ENCODE measurements around the gene CAP2.
"Not testable (repeated sequence)": the region's sequence is repeated elsewhere in the genome, so short reads cannot be mapped to it uniquely, and the experiment has no call there.

CAP2 gene

DNA sequence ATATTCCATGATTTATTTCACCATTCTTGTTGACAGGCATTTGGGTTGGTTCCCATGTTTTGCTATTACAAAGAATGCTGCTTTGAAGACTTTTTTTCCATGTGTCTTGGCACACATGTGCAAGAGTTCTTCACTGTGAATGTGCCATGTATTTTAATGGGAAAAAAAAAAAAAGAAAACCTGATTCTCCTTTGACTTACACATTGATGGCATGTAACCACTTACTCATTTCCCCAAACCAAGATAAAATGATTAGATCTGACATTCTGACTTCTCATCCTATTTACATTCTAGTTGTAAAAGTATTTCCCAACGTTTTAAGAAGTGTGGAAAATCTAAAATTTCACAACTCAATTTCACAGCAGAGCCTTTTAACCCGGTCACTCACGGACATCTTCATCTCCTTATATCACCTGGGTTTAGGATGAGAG is 4.4 kb downstream of the CAP2 start:
- DNase-seq = no peak

DNA sequence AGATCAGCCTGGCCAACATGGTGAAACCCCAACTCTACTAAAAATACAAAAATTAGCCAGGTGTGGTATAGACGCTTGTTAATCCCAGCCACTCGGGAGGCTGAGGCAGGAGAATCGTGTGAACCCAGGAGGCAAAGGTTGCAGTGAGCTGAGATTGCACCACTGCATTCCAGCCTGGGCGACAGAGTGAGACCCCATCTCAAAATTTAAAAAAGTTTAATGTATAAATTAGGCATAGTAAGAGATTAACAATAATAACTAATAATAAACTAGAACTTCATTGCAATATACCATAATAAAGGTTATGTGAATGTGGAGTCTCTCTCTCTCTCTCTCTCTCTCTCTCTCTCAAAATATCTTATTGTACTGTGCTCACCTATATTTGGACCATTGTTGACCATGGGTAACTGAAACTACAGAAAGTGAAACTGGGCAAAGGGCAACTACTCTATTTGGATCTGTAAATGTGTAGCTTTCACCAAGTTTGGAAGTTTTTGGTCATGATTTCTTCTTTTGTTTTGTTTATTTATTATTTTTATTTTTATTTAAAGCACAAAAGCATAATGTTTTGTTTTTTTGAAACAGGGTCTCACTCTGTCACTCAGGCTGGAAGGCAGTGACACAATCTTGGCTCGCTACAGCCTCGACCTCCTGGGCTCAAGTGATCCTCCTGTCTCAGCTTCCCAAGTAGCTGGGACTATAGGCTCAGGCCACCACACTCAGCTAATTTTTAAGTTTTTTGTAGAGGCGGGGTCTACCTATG is 12.0 kb downstream of the CAP2 start:
- not testable (repeated sequence) for DNase-seq

DNA sequence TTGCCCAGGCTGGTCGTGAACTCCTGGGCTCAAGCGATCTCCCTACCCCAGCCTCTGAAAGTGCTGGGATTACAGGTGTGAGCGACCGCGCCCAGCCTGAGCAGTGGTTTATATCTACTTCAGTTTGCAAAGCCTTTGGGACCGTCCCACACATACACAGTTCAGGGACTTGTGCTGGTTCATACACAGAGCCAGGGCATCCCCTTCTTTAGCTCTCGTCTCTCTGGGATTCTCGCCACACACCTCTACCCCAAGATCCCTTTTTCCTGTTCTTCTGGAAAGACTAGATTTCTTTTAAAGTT is 12.5 kb downstream of the CAP2 start:
- DNase-seq = no peak

DNA sequence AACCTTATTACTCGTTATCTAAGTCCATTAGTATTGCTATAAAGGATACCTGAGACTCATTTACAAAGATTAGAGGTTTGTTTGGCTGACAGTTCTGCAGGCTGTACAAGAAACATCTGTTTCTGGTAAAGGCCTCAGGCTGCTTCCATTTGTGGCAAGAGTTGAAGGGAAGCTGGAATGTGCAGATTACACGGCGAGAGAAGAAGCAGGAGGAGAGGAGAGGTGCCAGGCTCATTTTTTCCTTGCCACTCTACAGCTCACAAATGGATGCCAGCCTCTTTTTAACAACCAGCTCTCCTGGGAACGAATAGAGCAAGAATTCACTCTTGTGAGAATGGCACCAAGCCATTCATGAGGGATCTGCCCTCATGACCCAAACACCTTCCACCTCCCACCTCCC is 14.7 kb downstream of the CAP2 start:
- no peak for DNase-seq

DNA sequence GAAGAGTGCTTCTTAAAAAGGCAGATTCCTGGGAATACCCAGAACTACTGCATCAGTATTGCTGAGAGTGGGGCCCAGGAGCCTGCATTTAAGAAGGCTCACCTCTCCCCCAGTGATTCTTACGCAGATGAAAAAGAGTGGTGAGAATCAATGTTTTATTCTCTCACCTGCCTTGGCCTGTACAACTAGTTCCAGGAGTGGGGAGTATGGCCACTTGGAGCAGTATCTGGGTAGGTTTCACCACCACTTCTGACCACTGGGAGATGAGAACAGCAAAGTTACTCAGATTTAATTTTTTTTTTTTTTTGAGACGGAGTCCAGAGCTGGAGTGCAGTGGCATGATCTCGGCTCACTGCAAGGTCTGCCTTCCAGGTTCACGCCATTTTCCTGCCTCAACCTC is 16.9 kb downstream of the CAP2 start:
- no peak for DNase-seq

DNA sequence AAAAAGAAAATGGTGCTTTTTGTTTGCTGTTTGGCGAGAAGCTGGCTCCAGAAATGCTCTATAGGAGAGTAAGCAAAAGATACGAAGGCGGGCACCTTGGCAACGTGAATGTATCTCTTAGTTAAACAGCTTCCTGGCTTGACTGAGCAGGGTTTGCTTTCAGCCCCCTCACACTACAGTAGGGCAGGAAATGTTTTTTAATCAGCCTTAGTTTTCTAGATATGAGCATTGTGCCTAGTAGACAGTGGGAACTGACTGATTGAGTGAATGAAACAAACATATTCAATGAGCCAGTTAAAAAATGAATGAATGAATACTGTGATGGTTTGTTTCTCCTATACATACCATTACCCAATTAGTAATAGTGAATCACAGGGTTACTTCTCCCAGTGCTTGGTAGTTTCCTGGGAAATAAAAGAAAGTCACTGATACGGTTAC is 19.9 kb downstream of the CAP2 start:
- no peak for DNase-seq

DNA sequence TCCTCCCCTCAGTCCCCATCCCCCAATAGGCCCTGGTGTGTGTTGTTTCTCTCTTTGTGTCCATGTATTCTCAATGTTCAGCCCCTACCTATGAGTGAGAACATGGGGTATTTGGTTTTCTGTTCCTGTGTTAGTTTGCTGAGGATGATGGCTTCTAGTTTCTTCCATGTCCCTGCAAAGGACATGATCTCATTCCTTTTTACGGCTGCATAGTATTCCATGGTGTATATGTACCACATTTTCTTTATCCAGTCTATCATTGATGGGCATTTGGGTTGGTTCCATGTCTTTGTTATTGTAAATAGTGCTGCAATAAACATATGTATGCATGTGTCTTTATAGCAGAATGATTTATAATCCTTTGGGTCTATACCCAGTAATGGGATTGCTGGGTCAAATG is 21.0 kb downstream of the CAP2 start:
- not testable (repeated sequence) for DNase-seq

DNA sequence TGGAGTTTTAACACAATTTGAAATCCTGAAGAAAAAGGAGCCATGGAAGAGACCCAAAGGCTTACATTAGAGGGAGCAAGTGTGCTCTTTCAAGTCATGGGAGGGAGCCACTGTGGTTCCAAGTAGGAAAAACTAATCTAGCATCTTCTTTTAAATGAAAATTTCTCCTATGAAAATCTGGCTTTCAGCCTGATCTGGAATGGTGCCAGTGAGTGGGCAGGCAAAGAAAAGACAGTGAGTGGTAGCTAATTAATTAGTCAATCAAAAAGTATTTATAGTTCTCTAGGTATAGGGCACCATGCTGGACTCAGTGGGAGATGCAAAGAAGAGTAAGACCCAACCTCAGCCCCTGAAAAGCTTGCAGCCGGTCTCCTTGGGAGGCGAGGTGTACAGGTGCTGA is 21.9 kb downstream of the CAP2 start:
- no peak for DNase-seq

DNA sequence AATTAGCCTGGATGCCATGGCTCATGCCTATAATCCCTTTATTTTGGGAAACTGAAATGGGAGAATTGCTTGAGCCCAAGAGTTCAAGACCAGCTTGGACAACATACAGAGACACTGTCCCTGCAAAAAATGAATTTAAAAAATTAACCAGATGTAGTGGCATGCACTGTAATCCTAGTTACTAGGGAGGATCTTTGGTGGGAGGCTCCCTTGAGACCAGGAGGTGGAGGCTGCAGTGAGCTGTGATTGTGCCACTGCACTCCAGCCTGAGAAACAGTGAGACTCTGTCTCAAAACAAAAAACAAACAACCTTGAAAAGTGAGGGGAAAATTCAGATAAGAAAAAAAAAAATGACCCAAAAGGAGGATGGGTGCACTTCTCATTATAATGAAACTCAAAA is 23.4 kb downstream of the CAP2 start:
- no peak for DNase-seq

DNA sequence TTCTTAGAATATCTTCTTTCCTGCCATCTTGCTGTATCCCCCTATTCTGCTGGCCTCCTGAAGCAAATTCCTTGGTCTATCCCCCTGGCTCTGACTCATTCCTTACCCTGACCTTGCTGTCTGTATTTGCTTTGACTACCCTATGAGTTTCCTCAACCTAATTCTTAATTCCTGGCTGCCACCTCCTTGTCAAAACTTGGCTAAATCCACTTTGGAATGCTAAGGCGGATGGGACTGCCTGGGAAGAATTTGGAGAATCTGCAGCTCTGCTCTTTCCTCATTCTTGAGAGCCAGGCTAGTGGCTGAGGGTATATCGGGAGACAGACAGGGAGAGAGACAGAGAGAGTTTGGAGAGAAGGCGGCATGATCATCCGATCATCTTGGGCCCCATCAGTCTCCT is 24.4 kb downstream of the CAP2 start:
- peak; percentile 39 for DNase-seq

DNA sequence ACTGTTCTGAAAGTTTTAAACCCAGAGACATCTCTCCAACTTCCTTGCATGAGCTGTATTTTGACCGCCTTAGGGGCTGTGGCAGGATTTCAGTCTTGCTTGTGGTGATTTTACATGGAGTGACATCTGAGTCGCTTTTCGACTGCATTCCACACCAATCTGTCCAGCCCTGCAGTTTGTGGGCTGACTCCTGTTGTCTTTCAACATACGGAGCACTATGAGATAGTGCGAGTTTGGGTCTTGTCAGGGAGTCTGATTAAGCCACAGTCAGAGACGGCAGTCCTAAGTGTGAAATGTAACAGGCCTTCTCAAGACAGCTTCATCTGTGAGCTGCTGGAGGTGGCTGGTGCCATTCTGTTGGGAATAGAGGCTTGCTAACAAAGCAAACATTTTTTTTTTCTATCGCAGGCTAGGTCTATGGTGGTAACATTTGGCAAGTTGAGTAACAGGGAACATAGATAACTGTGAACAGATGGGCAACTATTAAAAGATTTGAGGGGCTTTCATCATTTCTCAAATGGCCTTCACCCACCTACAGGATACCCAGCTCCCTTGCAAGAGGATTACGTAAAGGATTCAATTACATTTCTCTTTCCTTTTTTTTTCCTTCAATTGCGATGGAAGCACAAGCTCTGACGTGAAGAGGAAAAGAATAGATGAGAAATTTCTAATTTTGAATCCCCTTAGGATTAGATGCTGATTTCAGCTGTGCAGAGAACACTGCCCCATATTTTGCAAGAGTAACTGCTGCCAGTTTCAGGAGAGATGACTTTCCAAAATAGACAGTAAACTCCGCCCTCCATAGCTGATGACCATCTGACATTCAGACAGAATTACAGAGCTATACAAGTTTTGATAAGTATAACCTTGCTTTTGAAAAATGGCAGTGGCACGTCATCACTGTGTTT is 25.1 kb downstream of the CAP2 start:
- no peak for DNase-seq

DNA sequence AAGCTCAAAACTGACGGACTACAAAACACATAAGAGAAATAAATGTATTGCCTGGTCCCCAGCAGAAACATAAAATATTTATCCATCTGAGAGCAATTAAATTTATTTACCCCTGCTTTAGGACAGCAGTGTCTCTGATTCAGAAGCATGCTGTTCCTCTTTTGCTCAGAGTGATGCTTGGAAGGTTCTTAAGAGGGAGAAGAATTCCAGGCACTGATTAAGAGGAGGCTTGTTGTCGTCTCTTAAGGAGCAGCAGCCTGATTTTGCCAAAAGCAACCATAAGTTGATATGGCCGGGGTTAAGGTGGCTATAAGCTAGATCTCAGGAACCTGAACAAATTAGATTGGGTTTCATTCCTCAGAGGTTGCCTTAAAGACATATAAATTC is 25.8 kb downstream of the CAP2 start:
- DNase-seq = no peak

DNA sequence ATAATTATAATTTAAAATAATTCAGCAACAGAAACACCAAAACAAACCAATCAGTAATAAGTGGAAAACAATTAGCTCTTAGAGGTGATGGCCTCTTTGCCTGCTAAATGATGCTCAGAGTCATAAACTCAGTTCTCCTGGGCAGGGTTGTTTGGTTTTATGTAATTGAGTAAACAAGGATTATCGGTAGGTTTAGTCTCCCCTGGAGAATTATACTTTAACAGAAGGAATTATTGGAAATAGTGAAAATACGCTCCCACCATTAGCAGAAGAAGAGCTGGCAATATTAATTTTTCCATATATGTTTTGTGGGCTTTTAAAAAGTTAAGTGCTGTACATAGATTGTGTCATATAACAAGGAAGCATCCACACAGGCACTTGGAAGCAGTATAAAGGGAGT is 27.0 kb downstream of the CAP2 start:
- no peak for DNase-seq

DNA sequence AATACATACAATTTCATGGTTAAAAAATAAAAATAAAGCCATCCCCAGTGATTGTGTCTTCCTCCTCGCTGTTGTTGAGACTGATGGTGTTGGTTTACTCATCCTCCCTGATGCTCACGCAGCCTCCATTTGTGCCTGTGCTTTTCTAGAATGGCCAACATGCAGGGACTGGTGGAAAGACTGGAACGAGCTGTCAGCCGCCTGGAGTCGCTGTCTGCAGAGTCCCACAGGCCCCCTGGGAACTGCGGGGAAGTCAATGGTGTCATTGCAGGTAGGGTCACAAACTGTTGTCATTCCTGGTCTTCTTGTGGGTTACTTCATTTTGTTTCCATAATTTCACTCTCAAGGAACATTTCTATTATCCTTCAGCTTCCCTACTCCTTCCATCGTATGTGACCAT is 28.0 kb downstream of the CAP2 start:
- DNase-seq = no peak

DNA sequence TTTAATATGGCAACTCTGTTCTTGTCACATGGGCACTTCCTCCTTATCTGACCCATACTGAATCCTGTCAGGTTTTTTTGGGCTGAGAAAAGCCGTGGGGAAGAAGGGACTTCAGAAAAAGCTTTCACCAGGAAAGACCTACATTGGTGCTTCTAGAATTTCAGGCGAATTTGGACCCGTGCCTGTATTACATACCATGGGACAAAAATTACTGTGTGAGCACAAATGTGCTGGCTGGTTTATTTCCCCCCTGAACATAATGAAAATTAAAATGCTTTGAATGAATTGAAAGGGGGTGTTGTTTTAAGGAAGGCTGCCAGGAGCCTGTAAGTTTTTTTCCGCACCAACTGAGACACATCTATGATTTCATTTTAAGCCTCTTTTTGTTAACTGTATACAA is 29.6 kb downstream of the CAP2 start:
- no peak for DNase-seq

DNA sequence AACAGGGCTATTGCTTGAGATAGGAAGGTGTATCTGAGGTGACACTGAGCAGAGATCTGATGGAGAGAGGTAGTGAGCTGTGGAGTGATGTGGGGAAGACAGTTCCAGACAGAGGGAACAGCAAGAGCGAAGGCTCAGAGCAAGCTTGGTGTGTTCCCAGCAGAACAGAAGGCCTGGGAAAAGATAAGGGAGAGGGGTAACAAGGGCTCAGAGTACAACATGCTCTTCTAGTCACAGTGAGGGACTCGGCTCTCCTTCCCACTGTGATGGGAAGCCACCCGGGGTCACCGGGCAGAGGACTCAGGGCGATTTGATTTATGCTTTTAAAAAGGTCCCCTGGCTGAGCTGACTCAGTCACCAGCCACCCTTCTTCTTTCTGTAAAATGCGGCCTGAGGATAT is 33.7 kb downstream of the CAP2 start:
- DNase-seq = no peak

DNA sequence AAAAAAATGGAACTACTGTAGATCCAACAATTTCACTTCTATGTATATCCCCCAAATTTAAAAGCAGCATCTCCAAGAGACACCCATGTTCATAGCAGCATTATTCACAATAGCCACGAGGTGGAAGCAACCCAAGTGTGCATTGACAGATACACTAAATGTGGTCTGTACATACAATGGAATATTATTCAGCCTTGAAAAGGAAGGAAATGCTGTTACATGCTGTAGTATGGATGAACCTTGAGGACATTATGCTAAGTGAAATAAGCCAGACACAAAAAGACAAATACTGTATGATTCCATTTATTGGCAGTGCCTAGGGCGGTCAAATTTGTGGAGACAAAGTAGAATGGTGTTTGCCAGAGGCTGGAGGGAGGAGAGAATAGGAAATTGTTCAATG is 34.2 kb downstream of the CAP2 start:
- no peak for DNase-seq

DNA sequence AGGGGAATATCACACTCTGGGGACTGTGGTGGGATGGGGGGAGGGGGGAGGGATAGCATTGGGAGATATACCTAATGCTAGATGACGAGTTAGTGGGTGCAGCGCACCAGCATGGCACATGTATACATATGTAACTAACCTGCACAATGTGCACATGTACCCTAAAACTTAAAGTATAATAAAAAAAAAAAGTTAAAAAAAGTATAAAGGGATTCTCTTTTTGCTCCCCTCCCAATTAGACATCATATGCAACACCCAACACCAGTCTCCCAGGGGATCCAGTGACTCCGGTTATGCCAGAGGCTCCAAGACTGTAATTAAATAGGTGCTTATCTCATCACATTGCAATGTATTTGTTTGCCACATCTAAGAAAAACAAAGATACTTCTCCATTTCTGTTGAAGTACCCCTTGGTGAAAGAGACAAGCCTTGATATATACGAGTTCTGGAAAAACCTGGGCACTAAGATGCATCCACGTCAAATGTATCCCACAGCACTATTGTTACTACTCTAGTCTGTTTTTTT is 35.3 kb downstream of the CAP2 start:
- DNase-seq = not testable (repeated sequence)

DNA sequence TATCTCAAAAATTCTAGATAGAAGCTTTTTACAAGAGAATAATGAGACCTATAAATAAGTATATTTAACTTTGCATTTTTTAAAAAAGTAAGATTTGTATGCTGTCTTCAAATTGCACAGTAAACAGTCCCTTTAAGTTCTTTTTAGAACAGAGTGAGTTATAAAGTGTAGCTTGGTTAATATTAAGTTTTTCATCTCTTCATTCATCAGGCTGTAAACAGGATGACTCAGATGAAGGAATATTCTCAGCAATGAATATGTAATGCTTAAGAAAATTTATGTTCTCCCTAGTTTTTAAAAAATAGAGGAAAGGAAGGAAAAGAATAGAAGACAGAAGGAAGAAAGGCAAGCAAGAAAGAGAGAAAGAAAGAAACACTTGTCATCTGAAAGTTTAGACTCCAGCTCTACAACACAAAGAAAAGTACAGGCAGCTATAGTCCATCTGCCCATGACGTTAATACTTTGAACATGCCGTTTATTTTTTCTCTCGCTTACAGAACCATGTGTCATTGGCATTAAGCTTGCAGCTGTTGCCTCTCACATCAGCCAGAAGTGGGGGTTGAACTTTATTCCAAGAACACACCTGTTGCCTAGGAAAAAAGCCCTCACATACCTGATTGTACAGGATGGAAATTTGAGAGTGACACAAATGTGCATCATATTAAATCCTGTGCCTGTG is 36.1 kb downstream of the CAP2 start:
- no peak for DNase-seq

DNA sequence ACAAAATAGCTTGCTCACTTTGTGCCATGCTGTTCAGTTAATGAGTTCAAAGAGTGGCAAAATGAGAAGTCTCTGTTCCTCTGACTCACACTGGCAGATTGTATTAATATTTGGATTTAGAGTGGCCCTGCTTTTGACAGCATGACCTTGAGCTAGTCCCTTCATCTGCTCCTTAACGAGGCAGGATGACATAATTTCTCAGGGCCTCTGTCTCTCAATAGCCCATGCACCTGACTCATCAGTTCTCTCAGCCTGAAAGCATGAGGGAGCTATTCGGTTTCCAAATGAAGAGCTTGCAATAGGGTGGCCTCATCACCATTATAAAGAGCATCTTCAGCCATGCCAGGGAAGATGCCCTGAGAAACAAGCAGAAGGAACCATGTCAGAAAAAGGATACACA is 38.2 kb downstream of the CAP2 start:
- DNase-seq = no peak

DNA sequence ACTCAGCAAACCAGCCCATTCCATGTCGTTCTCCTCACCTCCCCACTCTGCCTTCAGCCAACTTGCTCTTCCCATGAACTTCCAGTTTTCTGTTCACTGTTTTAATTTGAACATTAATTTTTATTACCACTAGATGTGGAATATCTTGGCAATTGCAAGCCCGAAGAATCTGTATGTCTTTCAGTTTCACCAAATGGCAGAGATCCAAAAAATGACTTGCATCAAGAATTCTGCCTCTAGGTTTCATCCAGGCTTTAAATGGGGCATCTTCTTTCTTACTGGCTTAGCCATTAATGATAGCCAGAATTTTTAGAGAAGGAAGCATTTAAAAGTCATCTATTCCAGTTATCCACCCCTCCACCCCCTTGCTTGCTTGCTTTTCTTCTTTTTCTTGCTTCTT is 39.0 kb downstream of the CAP2 start:
- no peak for DNase-seq

DNA sequence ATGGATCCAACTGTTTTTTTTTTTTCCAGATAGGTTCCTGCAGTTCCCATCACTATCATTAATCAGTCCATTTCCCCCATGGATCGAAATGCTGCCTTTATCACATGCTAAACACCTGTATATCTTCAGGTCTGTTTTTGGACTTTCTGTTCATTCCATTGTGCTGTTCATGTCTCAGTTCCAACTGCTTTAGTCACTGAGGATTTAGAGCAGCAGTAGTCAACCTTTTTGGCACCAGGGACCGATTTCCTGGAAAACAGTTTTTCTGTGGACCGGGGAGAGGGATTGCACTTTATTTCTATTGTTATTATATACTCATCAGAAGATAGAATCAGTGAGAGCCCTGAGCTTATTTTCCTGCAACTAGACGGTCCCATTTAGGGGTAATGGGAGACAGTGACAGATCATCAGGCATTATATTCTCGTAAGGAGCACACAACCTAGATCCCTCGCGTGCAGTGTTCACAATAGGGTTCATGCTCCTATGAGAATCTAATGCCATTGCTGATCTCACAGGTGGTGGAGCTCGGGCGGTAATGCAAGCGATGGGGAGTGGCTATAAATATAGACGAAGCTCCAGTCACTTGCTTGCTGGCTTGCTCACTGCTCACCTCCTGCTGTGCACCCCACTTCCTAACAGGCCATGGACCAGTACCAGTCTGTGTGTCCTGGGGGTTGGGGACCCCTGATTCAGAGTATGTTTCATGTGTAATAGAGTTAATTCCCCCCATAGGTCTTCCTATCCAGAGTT is 46.0 kb downstream of the CAP2 start:
- DNase-seq = no peak

DNA sequence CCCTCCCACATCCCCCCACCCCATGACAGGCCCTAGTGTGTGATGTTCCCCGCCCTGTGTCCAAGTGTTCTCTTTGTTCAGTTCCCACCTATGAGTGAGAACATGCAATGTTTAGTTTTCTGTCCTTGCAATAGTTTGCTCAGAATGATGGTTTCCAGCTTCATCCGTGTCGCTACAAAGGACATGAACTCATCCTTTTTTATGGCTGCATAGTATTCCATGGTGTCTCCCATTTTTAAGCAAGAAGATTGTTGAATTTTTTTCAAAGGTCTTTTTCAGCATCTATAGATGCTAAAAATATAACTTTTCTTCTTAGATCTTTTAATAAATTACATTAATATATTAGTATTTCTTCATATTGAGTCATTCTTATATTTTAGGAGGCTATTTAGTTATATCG is 47.4 kb downstream of the CAP2 start:
- DNase-seq = not testable (repeated sequence)
